ENCODE measurements around the gene MAP3K4. TPM values are rescaled to one million over a fixed set of nuclear protein-coding genes. Genes with fewer than 3 reads are reported as not detected.

Gene MAP3K4
- total RNA-seq, 1 experiment from 2014 or later, result 29.9 TPM

- Histone ChIP-seq H3K36me3 (ENCODE audit: insufficient read depth, low read length) (no peaks in the 10 kb centered on the region), H3K4me3 (ENCODE audit: low read length) (no peak overlapping the region), H2AFZ (ENCODE audit: low read length) (no peak overlapping the region), H3K4me1 (ENCODE audit: low read length) (peaks cover 35% of the 10 kb centered on the region), H3K4me2 (ENCODE audit: low read depth, low read length, poor library complexity, severe bottlenecking) (no peak overlapping the region), H3K79me2 (ENCODE audit: low read length) (no peaks in the 10 kb centered on the region), H3K9me3 (ENCODE audit: low read length) (no peaks in the 10 kb centered on the region), H3K27ac (ENCODE audit: low read length) (no peak overlapping the region), H3K9ac (ENCODE audit: low read length) (no peak overlapping the region), H4K20me1 (ENCODE audit: insufficient read depth, low read depth, low read length) (no peaks in the 10 kb centered on the region), H3K27me3 (ENCODE audit: low read length) (no peaks in the 10 kb centered on the region), H3K9me2 (replicated peaks; ENCODE audit: insufficient read depth, low read length) (no peaks in the 10 kb centered on the region)
- no peak for DNase-seq
Measured at GRCh38 chr6:161138543-161139303, 147.2 kb downstream of the MAP3K4 start.

DNA sequence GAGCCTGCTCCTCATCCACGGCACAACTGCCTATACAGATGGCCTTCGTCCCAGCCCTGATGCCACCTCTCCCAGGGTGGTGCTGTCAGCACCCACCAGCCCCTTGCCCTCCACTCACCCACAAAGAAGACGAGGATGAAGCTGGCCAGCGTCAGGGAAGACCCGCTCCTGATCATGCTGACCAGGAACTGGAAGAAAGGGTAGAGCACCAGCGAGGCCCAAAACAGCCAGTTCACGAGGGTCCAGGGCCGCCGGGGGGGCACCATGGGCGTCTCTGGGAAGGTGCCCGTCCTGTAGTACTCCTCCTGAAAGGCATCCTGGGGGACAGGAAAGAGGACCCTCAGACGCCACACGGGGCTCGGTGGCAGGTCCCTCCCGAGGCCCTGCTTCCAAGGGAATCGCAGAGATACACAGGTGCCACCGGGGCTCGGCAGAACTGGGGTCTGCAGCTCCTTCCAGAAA lies 147.8 kb downstream of the MAP3K4 start:
- Histone ChIP-seq H3K27me3 (ENCODE audit: low read length) (no peaks in the 10 kb centered on the region), H3K27ac (ENCODE audit: low read length) (no peak overlapping the region), H4K20me1 (ENCODE audit: insufficient read depth, low read depth, low read length) (no peaks in the 10 kb centered on the region), H3K4me1 (ENCODE audit: low read length) (peaks cover 34% of the 10 kb centered on the region), H3K9me3 (ENCODE audit: low read length) (no peaks in the 10 kb centered on the region), H2AFZ (ENCODE audit: low read length) (no peak overlapping the region), H3K9me2 (replicated peaks; ENCODE audit: insufficient read depth, low read length) (no peaks in the 10 kb centered on the region), H3K4me3 (ENCODE audit: low read length) (no peak overlapping the region), H3K4me2 (ENCODE audit: low read depth, low read length, poor library complexity, severe bottlenecking) (no peak overlapping the region), H3K36me3 (ENCODE audit: insufficient read depth, low read length) (no peaks in the 10 kb centered on the region), H3K9ac (ENCODE audit: low read length) (no peak overlapping the region), H3K79me2 (ENCODE audit: low read length) (no peaks in the 10 kb centered on the region)
- no peak for DNase-seq

DNA sequence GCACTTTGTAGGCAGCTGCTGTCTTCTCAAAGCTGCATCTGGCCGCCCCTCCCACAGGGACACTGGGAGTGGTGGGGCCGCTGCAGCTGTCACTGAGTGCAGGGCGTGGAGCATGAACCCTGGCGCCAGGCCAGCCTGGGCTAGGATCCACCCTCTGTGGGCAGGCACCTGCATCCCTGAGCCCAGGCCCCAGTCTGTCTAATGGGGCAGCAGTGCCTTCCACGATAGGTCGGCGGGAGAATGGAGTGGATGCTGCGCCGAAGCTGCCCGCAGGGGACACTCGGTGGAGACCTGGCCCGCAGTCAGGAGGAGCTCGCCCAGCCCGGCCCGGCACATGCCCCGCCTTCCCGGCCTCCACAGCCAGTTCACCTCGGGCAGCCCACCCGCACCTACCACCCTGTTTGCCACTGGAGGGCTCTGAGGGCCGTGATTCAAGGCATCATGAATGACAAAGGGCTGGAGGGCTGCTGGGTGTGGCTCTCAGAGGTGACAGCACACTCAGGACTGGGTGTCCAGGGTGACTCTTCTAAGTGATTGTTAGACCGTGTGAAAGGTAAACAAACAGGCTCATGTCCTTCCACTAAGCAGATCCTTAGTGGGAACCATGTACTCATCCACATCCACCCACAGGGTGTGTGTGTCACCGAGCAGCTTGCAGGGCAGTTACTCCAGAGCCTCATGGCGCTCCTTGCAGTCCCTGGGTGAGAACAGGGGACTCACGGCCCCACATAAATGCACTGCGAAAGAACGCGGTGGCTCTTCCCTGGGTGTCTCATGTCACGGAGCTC lies 148.4 kb downstream of the MAP3K4 start:
- H3K27ac ChIP-seq (ENCODE audit: low read length), result no peak overlapping the region
- no peaks in the 10 kb centered on the region for H3K79me2 ChIP-seq (ENCODE audit: low read length)
- H3K36me3 ChIP-seq (ENCODE audit: insufficient read depth, low read length), result no peaks in the 10 kb centered on the region
- no peaks in the 10 kb centered on the region for H3K9me3 ChIP-seq (ENCODE audit: low read length)
- H2AFZ ChIP-seq (ENCODE audit: low read length), result no peak overlapping the region
- no peak overlapping the region for H3K4me3 ChIP-seq (ENCODE audit: low read length)
- peak; percentile 51 for DNase-seq
- no peaks in the 10 kb centered on the region for H4K20me1 ChIP-seq (ENCODE audit: insufficient read depth, low read depth, low read length)
- no peak overlapping the region for H3K4me2 ChIP-seq (ENCODE audit: low read depth, low read length, poor library complexity, severe bottlenecking)
- H3K27me3 ChIP-seq (ENCODE audit: low read length), result no peaks in the 10 kb centered on the region
- H3K9me2 ChIP-seq (replicated peaks; ENCODE audit: insufficient read depth, low read length), result no peaks in the 10 kb centered on the region
- no peak overlapping the region for H3K9ac ChIP-seq (ENCODE audit: low read length)
- H3K4me1 ChIP-seq (ENCODE audit: low read length), result peaks cover 28% of the 10 kb centered on the region

DNA sequence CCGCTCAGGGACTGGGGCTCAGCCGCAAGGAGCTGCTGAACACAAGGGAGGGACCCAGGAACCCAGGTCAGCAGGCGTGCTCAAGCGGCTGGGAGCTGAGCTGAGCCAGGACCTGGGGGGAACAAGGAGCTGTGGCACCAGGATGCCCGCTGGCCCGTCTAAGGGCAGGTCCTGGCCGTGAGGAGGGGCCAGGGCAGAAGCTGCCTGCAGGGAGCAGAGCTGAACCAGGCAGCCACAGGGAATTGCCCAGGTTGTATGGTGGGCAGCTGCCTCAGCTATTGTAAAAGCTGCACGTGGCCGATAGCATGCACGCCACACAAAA lies 148.9 kb downstream of the MAP3K4 start:
- peaks cover 22% of the 10 kb centered on the region for H3K4me1 ChIP-seq (ENCODE audit: low read length)
- H3K36me3 ChIP-seq (ENCODE audit: insufficient read depth, low read length), result no peaks in the 10 kb centered on the region
- H3K27me3 ChIP-seq (ENCODE audit: low read length), result no peaks in the 10 kb centered on the region
- no peaks in the 10 kb centered on the region for H4K20me1 ChIP-seq (ENCODE audit: insufficient read depth, low read depth, low read length)
- no peak overlapping the region for H3K27ac ChIP-seq (ENCODE audit: low read length)
- no peak for DNase-seq
- no peaks in the 10 kb centered on the region for H3K9me2 ChIP-seq (replicated peaks; ENCODE audit: insufficient read depth, low read length)
- H3K9ac ChIP-seq (ENCODE audit: low read length), result no peak overlapping the region
- H3K4me2 ChIP-seq (ENCODE audit: low read depth, low read length, poor library complexity, severe bottlenecking), result no peak overlapping the region
- H2AFZ ChIP-seq (ENCODE audit: low read length), result no peak overlapping the region
- H3K79me2 ChIP-seq (ENCODE audit: low read length), result no peaks in the 10 kb centered on the region
- no peak overlapping the region for H3K4me3 ChIP-seq (ENCODE audit: low read length)
- H3K9me3 ChIP-seq (ENCODE audit: low read length), result no peaks in the 10 kb centered on the region

GRCh38 chr6:161141173-161141572 lies 149.6 kb downstream of the MAP3K4 start:
- Histone ChIP-seq H3K4me2 (ENCODE audit: low read depth, low read length, poor library complexity, severe bottlenecking) (no peak overlapping the region), H3K9me3 (ENCODE audit: low read length) (no peaks in the 10 kb centered on the region), H3K9me2 (replicated peaks; ENCODE audit: insufficient read depth, low read length) (no peaks in the 10 kb centered on the region), H3K4me1 (ENCODE audit: low read length) (peaks cover 16% of the 10 kb centered on the region), H3K9ac (ENCODE audit: low read length) (no peak overlapping the region), H3K27ac (ENCODE audit: low read length) (no peak overlapping the region), H3K79me2 (ENCODE audit: low read length) (no peaks in the 10 kb centered on the region), H3K36me3 (ENCODE audit: insufficient read depth, low read length) (no peaks in the 10 kb centered on the region), H4K20me1 (ENCODE audit: insufficient read depth, low read depth, low read length) (no peaks in the 10 kb centered on the region), H3K27me3 (ENCODE audit: low read length) (no peaks in the 10 kb centered on the region), H3K4me3 (ENCODE audit: low read length) (no peak overlapping the region), H2AFZ (ENCODE audit: low read length) (no peak overlapping the region)
- DNase-seq, result no peak

- H3K27ac ChIP-seq (ENCODE audit: low read length), result no peak overlapping the region
- no peak overlapping the region for H2AFZ ChIP-seq (ENCODE audit: low read length)
- no peak for DNase-seq
- H4K20me1 ChIP-seq (ENCODE audit: insufficient read depth, low read depth, low read length), result no peaks in the 10 kb centered on the region
- H3K9me2 ChIP-seq (replicated peaks; ENCODE audit: insufficient read depth, low read length), result no peaks in the 10 kb centered on the region
- no peak overlapping the region for H3K4me3 ChIP-seq (ENCODE audit: low read length)
- no peaks in the 10 kb centered on the region for H3K27me3 ChIP-seq (ENCODE audit: low read length)
- H3K36me3 ChIP-seq (ENCODE audit: insufficient read depth, low read length), result no peaks in the 10 kb centered on the region
- H3K9ac ChIP-seq (ENCODE audit: low read length), result no peak overlapping the region
- H3K79me2 ChIP-seq (ENCODE audit: low read length), result no peaks in the 10 kb centered on the region
- no peak overlapping the region for H3K4me2 ChIP-seq (ENCODE audit: low read depth, low read length, poor library complexity, severe bottlenecking)
- H3K9me3 ChIP-seq (ENCODE audit: low read length), result no peaks in the 10 kb centered on the region
- peaks cover 7% of the 10 kb centered on the region for H3K4me1 ChIP-seq (ENCODE audit: low read length)
Measured at GRCh38 chr6:161142957-161143296, 151.4 kb downstream of the MAP3K4 start.

- Histone ChIP-seq H3K27ac (ENCODE audit: low read length) (no peak overlapping the region), H3K4me3 (ENCODE audit: low read length) (no peak overlapping the region), H3K9me3 (ENCODE audit: low read length) (no peaks in the 10 kb centered on the region), H2AFZ (ENCODE audit: low read length) (no peak overlapping the region), H3K9me2 (replicated peaks; ENCODE audit: insufficient read depth, low read length) (no peaks in the 10 kb centered on the region), H3K4me1 (ENCODE audit: low read length) (peaks cover 7% of the 10 kb centered on the region), H3K79me2 (ENCODE audit: low read length) (no peaks in the 10 kb centered on the region), H3K4me2 (ENCODE audit: low read depth, low read length, poor library complexity, severe bottlenecking) (no peak overlapping the region), H3K36me3 (ENCODE audit: insufficient read depth, low read length) (no peaks in the 10 kb centered on the region), H3K27me3 (ENCODE audit: low read length) (no peaks in the 10 kb centered on the region), H4K20me1 (ENCODE audit: insufficient read depth, low read depth, low read length) (no peaks in the 10 kb centered on the region), H3K9ac (ENCODE audit: low read length) (no peak overlapping the region)
- no peak for DNase-seq
Measured at GRCh38 chr6:161143663-161144430, 152.3 kb downstream of the MAP3K4 start.

DNA sequence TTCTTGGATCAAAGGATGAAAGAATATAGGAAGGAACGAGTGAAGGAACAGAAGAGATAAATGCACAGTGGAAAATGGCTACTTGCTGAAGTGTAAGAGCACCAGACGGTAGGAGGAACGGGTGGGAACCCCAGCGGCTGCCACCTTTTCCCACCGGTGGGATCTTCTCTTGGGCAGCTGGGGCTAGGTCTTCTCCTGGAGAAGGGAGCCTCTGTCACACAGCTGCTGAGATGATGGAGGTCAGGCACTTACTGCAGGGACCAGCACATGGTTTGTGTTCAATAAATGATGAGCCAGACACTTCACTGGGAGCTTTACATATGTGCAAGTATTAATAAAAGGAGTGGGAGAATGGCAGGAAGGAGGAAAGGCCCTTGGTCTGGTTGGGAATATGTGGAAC lies 158.6 kb downstream of the MAP3K4 start:
- no peak for DNase-seq
- no peaks in the 10 kb centered on the region for H3K9me3 ChIP-seq (ENCODE audit: low read length)
- H3K4me3 ChIP-seq (ENCODE audit: low read length), result no peak overlapping the region
- no peaks in the 10 kb centered on the region for H3K9me2 ChIP-seq (replicated peaks; ENCODE audit: insufficient read depth, low read length)
- no peak overlapping the region for H2AFZ ChIP-seq (ENCODE audit: low read length)
- H3K79me2 ChIP-seq (ENCODE audit: low read length), result no peaks in the 10 kb centered on the region
- no peak overlapping the region for H3K27ac ChIP-seq (ENCODE audit: low read length)
- H3K9ac ChIP-seq (ENCODE audit: low read length), result no peak overlapping the region
- no peaks in the 10 kb centered on the region for H3K36me3 ChIP-seq (ENCODE audit: insufficient read depth, low read length)
- no peaks in the 10 kb centered on the region for H3K27me3 ChIP-seq (ENCODE audit: low read length)
- H3K4me1 ChIP-seq (ENCODE audit: low read length), result no peaks in the 10 kb centered on the region
- H4K20me1 ChIP-seq (ENCODE audit: insufficient read depth, low read depth, low read length), result no peaks in the 10 kb centered on the region
- H3K4me2 ChIP-seq (ENCODE audit: low read depth, low read length, poor library complexity, severe bottlenecking), result no peak overlapping the region
